ENCODE measurements around the gene TRAP1.

The TRAP1 gene

GRCh38 chr16:3717235-3718018, at the start of gene TRAP1:
Gene TRAP1 (minus strand): TSS chr16:3717524. CDS start chr16:3717508, 16 bp downstream.
- peak; percentile 83 for DNase-seq

DNA sequence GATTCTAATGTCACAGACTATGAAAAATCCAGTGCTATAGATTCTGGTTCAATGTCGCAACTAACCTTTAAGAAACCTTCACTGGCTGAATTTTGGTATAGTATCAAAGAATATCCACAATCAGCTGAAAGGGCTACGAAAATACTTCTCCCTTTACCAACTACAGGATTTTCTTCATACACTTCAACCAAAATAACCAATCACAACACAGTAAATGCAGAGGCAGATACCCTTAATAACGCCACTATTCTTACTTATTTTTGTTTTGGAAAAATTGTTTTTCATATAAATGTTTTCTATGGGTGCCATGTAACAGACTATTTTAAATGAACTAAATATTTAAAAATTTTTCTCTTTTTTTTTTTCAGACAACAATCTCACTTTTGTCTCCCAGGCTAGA, 48.9 kb upstream of the TRAP1 start:
- DNase-seq: no peak

DNA sequence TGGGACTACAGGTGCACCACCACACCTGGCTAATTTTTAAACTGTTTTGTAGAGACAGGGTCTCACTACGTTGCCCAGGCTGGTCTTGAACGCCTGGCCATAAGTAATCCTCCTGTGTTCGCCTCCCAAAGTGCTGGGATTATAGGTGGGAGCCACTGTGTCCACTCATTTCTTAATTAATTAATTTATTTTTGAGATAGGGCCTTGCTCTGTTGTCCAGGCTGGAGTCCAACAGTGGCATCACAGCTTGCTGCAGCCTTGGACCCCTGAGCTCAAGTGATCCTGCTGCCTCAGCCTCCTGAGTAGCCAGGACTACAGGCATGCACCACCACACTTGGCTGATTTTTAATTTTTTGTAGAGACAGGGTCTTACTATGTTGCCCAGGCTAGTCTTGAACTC, 47.1 kb upstream of the TRAP1 start:
- DNase-seq: no peak

DNA sequence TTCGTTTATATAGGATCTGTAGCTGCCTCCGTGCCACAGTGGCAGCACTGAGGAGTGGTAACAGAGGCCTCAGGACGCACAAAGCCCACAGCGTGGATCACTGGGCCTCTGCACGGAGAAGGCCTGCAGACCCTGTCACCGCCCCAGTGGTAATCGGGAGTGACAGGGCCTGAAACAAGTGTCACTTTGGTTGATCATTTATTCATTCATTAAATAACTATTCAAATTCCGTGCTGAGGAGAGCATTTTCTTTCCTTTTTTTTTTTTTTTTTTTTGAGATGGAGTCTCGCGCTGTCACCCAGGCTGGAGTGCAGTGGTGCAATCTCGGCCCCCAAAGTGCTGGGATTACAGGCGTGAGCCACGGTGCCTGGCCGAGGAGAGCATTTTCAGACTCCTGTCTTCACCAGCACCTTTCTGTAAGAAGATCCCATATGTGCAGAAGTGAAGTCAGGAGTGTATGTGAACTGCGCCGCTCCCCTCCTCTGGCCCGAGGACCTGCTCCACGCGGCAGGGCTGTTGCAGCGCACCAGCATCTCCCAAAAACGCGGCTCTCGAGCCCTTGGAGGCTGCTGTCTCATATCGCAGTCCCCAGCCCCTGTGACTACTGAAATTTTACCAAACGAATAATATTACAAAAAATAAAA, 44.9 kb upstream of the TRAP1 start:
- DNase-seq: no peak

DNA sequence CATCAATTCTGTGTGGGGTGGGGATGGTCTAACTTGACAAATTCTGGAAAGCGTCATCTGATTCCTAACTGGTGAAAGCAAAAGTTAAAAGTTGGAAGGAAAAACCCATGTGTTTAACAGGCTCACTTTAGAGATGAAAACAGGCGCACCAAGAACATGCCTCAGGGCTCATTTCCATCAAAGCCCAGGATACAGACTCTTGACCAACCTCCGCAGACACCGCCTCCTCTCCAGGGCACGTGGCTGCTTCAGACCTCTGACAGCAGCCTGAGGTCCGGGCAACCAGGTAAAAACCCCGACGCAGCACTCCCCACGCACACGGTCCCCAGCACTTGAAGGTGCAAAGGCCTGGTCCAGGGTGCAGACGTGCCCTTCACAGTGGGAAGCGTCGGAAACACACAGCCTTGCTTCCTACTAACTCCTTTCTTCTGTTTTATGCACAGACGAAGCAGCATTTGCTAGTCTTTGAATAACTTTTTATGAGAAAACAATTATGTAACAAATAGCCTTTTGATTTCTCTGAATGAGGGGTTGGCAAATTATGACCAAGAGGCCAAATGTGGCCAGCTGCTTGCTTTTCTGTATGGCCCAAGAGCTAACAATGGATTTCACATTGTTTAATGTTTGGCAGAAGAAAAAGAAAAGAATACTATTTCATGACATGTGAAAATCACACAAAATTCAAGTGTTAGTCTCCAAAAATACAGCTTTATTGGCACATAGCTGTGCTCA, 44.2 kb upstream of the TRAP1 start:
- DNase-seq: no peak

GRCh38 chr16:3760518-3760917, 43.2 kb upstream of the TRAP1 start:
- no peak for DNase-seq

DNA sequence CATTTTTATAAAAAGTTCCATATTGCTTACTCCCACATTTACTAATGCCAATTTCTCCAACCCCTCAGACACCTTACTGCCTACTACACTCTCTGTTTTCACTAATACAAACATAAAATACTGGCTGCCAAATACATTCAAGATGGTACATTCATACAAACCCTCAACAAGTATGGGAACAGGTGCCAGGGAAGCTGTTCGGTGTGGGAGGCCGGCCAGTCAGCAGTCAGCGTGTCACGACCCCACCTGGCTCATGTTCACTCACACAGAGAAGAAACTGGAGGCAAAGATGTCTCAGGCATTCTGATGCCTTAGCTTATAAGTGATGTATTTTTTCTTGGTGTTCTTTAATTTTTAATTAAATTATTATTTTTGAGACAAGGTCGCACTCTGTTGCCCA, 42.4 kb upstream of the TRAP1 start:
- no peak for DNase-seq

DNA sequence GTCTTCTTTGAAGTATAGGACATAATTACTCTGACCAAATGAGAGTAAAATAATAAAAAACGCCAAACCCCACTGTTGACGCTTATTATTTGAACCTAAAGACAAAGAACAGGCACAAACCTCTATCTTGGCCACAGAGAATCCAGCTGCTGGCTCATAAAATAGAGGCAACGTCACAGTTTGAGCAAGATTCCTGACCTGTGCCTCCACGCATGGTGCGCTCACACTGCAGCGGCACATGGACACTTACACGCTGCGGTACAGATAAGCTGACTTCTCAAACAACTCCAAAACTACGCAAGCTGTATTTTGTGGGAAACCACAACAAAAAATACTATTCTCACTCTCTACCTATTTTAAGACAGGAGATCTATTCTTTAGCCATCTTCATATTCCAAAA, 38.8 kb upstream of the TRAP1 start:
- no peak for DNase-seq

DNA sequence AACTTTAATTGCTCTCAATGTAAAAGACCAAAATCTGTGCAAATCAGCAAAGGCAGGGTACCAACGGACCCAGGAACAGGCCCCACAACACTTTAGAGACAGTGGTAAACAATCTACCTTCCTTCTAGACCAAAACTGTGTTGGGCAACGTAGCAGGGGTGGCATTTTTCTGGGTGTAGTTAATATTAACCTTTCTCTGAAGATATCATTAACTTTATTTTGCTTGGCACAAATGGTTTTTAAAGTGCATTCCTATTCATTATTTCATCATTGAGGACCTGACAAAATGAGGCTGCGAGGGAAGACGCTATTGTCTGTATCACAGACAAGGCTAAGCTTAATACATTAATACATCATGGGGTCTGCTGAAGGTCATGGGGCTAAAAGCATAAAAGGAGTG, 37.9 kb upstream of the TRAP1 start:
- no peak for DNase-seq

GRCh38 chr16:3754772-3755171, 37.4 kb upstream of the TRAP1 start:
- DNase-seq: no peak

GRCh38 chr16:3754081-3754703, 36.9 kb upstream of the TRAP1 start:
- no peak for DNase-seq

DNA sequence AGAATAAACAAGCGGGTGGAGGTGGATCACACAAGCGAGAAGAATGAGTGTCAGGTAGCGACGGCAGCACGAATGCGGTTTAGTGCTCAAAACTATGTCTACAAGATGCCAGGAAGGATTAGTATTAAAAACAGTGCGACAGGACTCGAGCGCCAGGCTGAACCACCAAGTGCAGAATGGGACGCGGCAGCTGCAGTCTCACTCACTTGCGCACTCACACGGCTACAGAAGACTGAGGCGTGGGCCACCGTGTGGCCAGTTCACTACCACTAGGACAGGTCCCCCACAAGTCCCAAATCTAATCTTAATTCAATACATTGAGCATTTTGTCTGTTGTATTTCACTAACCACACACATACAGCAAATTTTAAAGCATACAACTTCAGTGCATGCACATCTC, 35.7 kb upstream of the TRAP1 start:
- no peak for DNase-seq

- no peak for DNase-seq
Measured at GRCh38 chr16:3751878-3752277, 34.6 kb upstream of the TRAP1 start.

DNA sequence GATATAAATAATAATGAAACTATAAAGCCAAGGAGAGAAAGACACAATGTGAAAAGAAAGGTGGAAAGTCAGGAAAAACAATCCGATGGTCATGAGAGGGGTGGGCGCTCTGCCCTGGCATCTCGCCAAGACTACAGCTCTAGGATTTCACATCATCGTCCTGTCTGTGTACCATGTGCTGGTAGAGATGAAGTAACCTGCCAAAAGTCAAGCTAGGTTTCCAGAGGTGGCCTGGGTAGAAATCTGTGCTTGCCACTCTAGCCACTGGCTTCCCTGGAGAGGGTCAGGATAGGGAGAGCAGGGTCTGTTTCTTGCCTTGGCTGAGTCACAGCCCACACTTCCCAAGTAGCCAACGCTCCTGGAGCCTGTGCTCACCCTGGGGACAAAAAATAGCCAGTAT, 31.0 kb upstream of the TRAP1 start:
- DNase-seq: no peak

DNA sequence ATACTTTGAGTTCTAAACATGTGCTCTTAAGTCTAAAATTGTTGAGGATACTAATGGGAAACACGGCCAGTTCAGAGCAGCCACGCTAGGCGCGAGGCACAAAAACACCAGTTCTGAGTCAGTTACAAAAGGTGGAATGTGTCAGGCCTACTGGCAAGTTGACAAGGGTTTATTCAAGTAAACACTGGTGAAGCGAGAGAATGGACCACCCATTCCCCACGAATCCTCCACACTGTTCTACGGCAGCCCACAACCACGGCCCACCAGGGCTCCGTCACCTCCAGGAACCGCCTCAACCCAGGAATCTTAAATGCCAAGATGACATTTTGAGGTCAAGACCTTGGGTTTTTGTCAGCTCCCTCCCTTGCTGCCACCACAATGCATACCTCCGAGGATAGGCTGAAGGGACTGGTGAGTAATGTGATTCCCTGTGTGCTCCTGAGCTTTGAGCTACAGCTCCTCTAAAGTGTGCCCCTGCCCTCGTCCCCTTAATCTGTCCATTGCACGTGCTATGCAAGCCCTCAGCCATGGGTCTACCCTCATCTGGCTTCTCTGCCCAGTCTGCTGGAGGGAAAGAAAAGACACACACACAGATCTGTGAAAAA, 28.5 kb upstream of the TRAP1 start:
- DNase-seq: no peak

DNA sequence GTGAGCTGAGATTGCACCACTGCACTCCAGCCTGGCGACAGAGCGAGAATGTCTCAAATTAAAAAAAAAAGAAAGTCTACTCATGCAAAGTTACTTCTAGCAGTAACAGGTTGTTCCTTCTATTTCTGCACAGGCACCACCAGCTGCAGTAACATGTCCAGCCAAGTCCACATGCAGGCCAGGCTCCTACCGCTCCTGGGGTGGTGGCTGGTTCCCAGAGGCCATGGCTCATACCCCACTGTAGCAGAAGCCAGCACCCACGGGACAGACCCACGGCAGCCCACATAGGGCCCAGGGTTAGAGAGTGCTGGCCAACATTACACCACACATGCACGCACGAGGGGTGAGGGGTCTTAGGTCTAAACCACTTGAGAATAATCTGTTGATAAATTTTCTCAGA, 26.7 kb upstream of the TRAP1 start:
- no peak for DNase-seq

- DNase-seq: no peak
Measured at GRCh38 chr16:3740934-3741333, 23.6 kb upstream of the TRAP1 start.

DNA sequence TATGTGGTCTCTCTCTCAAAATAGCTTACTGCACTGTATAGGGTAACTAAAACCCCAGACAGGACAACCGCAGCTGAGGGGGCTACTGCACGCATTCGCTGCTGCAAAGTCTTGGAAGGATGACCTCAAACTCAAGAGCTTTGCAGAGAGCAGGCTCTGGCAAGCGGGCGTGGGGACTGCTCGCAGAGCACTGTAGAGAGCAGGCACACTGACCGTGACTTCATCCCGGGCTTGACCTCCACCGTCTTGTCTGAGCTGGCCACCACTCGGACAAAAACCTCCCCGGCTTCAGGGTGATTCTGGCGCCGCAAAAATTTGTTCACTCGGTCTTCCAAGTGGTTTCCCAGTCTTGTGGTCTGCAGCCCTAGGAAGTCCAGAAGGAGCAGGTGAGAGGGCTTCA, 22.9 kb upstream of the TRAP1 start:
- DNase-seq: no peak

GRCh38 chr16:3739636-3740035, 22.3 kb upstream of the TRAP1 start:
- DNase-seq: no peak

DNA sequence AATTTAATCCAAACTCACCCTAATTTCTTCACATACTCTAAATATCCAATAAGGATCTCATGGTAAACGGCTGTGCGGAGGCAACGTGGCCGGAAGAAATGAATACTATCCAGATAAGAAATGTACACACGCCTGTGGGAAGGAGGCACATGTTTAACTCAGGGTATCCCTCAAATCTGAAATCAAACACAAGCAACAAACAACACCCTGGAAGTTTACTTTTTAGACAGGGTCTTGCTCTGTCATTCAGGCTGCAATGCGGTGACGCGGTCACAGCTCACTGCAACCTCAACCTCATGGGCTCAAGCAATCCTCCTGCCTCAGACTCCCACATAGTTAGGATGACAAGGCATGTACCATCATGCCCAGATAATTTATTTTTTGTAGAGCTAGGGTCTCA, 21.2 kb upstream of the TRAP1 start:
- no peak for DNase-seq

- DNase-seq: no peak
Measured at GRCh38 chr16:3738128-3738527, 20.8 kb upstream of the TRAP1 start.

- no peak for DNase-seq
Measured at GRCh38 chr16:3737181-3737580, 19.9 kb upstream of the TRAP1 start.

GRCh38 chr16:3736116-3736515, 18.8 kb upstream of the TRAP1 start:
- no peak for DNase-seq

Measured in COR-L47 (cell line).